HG02943 (cell line): ENCODE results near the gene RFX2.
"Not testable (repeated sequence)": the region's sequence is repeated elsewhere in the genome, so short reads cannot be mapped to it uniquely, and the experiment has no call there.

Experiments used
- ATAC-seq: cut with Tn5 transposase; IDR thresholded peaks from one replicate; pipeline ENCODE4 v1.9.1; 2021; ENCODE audit warnings: mild to moderate bottlenecking, low read depth, moderate library complexity; ENCODE audit not compliant: unreplicated experiment

RFX2 gene

DNA sequence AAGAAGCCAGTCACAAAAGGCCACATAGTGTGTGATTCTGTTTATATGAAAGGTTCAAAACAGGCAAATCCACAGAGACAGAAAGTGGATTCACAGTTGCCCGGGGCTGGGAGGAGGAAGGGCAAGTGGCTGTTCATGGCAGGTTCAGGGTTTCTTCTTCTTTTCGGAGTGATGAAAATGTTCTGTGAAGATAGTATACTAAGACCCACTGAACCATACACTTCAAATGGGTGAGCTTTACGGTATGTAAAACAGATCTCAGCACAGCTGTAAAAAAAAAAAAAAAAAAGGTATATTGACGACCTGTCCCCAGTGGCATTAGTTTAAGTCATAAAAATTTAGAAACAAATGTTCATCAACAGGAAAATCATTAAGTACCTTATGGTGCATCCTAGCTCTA lies 32.2 kb downstream of the RFX2 start:
- ATAC-seq = no peak

DNA sequence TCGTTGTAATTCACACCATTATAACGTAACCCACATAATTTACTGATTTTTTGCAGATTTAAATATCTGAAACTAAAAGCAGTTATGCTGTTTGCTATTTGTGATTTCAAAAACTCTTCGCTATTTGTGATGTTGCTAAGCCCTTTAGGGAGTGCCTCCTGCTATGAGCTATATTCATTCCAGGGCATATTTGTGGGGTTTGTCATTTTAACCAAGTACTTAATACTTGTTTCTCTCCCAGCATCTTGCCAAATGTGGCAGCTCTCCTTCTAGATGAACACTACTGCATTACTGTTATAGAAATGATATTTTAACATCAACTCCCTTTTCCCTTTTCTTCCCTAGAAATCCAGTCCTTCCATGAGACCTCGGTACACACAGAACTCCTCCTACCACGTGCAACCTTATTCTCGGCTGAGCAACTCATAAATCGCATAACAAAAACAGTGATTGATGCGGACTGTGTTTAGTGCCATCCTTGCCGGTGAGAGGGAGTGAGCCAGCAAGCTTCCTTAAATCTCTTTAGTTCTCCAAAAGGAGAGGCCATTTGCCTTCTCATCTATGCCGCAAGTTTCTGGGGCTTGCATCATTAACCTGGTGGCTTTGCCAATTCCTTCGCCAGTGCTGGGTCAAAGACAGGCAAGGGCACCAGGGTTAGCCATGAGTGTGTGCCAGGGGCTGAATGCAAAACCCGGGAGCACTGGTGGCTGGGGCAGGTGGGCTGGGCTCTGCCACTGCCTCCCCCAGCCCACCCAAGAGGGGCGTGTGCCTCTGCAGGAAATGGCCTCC lies 33.4 kb downstream of the RFX2 start:
- no peak for ATAC-seq

DNA sequence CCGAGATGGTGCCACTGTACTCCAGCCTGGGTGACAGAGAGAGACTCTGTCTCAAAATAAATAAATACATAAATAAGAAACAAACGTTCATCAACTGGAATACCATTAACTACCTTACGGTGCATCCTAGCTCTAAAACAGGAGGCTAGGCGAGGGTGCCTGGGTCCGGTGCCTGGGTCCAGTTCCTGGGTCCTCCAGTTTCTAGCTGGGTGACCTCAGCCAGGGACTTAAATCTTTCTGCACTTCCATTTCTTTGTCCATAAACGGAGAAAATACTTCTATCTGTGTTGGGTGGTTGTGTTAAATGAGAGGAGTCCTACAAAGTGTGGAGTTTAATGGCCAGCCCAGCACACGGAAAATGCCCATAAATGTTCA lies 34.0 kb downstream of the RFX2 start:
- ATAC-seq = no peak

DNA sequence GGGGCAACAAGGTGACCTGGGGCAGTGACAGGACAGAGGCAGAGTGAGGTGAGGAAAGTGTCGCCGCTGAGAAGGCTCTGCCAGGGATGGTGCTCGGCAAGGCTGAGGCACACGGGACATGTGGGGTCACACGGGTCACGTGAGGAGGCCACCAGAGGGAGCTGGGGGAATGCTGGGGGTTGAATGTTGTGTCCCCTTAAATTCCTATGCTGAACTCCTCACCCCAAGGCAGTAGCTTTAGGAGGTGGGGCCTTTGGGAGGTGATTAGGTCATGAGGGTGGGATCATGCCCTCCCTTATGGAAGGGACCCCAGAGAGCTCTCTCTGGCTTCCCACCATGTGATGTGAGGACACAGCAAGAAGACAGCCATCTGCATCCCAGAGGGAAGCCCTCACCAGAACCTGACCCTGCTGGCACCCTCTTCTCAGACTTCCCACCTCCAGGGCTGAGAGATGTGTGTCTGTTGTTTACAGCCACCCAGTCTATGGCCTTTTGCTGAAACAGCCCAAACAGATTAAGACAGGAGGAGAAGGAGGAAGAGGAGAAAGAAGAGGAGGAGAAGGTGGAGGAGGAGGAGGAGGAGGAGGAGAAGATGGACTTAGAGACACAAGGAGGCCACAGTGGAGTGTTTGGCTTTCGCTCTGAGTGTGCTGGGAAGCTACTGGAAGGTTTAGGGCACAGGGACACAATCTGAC lies 35.4 kb downstream of the RFX2 start:
- no peak for ATAC-seq

DNA sequence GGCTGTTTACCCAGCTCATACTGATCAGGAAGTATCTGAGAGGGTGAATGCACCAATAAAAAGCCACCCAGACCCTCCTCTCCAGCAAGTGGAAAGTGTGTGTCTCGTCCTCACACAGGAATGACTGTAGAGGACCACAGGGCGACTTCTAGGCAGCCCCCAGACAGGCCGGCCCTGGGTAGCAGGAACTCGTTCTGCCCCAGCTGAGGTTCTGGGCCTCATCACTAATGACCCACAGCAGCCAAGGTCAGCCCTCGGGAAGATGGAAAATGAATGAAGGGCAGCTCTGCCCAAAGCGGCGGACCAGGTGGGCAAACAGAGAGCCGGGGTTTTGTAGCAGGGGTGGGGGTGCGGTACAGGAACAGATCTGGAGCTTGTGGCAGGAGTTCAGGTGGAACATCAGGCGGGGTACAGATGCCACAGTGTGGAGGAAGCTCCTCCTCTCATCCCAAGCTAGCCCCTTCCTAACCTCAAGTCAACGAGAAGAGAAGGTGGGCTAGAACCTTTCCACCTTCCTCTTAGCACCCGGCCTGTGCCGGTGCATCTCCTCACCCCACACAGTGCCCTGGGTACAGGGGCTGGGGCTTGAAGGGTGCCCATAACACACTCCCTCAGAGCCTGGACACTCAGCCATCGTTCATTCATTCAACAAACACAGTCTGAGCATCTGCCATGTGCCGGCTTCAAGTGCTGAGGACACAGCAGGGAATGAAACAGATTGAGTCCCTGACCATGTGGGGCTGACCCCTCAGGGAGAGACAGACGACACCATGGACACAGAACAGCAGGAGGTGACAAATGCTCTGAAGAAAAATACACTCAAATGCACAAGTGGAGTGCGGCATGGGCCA lies 36.2 kb downstream of the RFX2 start:
- no peak for ATAC-seq

DNA sequence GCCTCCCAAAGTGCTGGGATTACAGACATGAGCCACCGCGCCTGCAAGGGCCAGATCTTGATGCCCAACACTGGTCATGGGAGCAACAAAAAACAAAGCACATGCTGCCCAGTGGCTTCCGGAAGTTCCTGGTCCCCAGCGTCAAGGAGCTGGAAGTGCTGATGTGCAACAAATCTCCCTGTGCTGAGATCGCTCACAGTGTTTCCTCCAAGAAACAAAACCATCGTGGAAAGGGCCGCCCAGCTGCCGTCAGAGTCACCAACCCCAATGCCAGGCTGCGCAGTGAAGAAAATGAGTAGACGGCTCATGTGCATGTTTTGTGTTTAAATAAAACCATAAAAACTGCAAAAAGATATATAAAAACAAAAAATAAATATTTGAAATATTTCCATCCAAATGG lies 37.1 kb downstream of the RFX2 start:
- ATAC-seq = not testable (repeated sequence)

DNA sequence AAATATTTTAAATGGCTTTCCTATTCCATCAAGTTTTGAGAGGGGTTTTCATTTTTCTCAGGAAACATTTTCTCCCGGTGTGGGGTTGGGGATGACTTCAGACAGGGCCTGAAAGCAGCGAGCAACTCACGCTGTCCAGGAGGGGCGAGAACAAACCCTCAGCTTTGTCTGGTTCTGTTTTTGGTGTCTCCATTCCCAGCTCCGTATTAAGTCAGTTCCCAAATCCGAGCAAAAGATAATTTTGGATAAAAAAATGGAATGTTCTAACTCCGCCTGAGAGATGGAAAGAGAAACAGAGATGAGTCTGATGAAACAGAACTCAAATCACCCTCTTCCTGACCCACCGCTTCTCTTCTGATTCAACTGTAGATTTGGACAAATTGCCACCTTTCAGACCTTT lies 38.4 kb downstream of the RFX2 start:
- no peak for ATAC-seq

DNA sequence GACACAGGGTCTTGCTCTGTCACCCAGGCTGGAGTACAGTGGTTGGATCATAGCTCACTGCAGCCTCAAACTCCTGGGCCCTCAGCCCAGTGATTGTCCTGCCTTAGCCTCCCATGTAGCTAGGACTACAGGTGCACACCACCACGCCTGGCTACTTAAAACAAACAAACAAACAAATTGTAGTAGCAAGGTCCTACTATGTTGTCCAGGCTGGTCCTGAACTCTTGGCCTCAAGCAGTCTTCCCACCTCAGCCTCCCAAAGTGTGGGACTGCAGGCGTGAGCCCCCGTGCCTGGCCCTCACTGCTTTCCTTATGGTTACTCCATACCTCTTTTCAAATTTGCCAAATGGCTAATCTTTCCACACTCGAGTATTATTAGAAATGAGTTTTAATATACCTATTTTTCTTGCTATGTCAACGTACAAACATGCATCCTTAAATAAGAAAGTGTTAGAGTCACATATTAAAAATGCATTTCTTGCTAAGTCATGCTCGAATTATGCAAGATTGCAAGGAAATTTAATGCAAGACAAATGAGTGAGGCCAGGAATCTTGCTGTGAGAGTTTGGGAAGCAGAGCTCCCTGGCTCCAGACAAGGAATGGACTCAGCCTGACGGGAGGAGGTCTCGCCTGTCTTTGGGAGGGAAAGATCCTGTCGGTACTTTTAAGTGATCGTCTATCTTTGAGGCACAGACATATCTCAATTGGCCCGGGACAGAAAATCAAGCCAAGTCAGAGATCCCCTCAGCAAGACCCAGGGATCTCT lies 39.4 kb downstream of the RFX2 start:
- ATAC-seq = no peak

DNA sequence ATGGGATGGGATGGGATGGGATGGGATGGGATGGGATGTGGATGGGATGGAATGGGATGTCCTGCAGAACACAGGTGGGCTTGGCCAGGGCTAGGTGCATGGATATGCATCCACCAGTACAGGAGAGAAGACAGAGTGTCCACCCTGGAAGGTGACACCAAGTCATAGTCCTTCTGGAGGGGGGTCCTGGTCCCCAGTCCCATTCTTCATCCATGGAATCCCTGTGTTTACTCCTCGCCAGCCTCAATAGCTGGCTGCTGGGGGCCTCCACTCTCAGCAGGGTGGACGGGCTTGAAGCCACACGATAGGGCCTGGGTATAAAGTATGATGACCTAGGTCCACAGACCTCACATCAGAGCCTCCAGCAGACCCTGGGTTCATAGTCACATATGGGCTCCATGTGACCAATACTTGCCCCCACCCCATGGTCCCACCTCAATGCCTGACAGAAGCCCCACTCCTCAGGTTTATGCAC lies 40.1 kb downstream of the RFX2 start:
- no peak for ATAC-seq

DNA sequence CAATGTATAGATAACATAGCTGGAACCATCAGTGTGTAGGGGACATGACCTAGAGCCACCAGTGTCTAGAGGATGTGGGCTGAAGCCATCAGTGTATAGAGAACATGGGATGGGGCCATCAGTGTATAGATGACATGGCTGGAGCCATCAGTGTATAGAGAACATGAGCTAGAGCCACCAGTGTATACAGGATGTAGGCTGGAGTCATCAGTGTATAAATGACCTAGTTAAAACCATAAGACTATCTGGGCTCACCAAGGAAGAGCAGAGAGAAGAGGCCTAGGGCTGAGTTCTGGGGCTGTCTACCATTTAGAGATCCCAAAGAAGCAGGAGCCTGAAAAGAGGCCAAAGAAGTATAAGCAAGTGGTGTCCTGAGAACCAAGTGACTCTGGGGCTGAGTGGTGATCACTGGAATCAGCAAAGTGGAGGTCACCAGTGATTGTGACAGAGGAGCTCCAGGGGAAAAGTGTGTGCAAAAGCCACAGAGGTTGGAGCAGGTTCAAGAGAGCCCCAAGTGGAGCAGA lies 41.0 kb downstream of the RFX2 start:
- no peak for ATAC-seq

DNA sequence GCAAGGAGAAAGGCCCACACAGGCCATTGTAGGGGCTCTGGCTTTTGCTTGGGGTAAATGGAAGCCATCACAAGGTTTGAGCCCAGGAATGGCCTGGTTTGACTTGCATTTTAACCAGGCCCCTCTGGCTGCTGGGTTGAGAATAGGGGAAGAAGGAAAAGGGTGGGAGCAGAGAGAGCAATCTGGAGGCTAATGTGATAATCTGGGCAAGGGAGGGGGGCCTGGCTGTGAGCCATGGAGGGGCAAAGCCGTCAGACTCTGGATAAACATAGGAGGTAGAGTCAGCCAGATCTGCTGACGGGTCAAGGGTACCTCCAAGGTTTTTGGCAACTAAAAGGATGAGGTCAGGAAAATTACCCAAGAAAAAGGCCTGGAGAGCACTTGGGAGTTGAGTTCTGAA lies 41.6 kb downstream of the RFX2 start:
- no peak for ATAC-seq

DNA sequence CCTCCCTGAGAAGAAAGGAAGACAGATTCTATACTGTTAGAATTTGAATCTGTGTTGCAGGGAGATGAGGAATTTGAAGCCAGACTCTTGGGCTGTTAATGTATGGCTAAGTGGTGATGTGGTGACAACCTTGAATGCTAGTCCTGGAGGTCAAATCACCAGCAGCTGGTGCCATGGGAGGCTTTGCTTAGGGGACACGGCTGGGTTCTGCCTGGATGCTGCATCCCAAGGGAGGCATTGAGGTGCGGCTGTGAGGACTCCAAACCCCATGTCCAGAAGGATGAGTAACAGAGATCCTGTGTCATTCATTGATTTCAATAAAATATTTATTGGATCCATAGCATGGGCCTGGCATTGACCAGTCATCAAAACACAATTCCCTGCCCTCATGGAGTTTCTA lies 42.3 kb downstream of the RFX2 start:
- ATAC-seq = no peak

DNA sequence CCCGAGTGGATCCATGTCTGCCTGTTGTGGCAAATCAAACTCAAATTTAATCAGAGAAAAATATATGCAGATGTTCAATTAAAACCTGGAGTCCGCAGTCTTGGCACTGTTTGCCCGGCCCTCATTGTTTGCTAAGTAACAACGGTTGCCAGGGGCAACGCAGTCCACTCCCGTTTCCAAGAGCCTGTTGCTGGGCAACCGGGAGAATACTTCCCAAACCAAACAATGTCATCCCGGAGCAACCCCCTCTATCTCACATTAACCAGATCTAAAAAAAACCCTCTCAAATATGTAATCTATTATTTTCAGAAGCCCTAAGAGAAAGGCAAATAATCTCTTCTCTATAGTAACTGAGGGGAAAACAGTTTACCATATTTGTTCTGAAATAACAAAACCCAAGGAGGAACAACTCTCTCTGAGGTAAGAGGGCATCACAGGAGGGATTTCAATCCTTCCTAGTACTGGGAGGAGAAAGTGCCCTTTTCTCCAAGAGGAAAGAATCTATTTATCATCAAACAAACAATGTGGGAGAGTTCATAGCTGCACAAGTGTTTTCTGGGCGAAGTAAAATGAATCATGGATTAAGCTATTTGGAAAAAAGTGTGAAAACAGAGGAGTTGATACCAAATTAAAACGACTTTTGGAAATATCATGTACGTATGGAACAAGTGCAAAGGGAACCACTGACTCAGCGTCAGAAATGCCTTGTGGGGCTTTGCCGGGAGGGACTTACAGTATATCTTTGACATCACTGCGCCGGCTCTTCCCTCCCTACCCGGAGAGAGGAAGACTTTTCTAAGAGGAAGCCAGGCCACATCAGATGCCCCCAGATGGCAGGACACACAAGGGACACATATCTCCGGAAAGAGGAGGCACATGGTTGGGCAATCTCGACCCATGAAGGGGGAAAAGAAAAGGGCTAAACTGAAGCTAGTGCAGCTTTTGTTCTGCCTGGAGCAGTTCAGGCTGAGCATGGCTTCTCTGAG lies 43.3 kb downstream of the RFX2 start:
- ATAC-seq = no peak

DNA sequence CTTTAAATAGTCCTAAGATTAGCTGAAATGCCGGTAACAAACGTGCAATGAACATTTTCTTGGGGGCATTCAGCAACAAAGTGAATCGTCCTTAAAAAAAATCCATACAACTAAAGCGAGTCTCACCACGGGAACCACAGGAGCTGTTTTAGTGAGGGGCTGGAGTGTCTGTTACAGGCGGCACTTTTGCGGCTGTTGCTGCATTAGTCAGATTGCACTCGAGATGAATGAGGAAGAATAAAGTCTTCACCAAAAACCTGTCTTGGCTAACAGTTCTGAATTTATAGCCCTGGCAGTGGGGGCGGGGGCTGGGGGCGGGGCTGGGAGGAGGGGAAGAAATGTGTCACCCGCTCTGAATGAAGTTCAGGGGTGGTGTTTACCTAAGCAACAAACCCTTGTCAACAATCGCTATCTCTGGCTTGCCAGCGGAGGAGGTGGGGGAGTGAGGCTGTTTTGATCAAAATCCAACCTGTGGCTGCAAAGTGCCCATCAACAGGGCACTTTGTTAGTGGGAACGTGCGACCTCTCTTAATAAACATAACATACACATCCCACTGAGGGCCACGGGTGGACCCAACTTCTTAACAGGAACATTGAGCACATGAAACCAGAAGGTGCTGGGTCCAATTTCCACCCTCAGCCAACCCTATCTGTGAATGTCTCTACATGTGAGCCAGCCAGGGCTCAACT lies 44.5 kb downstream of the RFX2 start:
- no peak for ATAC-seq

DNA sequence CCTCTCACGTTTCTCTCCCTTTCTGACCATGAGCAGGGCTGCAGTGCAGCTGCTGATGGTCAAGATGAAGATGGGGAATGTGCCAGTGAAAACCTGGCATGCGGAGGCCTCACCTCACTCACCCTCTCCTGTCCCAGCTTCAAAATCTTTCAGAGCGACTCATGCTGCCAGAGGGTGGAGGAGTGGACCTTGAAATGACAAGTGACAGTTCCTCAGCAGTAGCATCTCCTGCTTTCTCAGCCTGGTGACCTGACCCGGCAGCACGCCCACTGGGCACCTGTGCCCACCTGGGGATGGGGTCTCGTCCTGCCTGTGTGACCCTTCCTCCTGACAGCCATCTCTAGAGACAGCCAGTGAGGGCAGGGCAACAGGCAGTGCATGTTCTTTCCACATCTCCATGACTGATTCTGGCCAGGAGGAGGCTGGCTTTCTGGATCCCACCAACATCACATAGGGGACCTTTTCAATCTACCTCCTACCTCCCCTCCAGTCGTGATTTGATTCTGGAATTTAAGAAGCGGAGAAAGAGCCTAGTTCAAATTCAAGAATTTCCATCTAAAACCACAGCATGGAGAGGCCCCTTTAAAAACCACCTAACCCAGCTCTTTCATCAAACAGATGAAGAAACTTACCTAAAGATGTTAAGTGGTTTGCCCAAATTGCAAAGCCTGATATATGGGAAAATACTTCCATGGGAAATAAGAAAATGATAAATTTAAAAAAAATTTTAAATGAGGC lies 45.8 kb downstream of the RFX2 start:
- no peak for ATAC-seq

DNA sequence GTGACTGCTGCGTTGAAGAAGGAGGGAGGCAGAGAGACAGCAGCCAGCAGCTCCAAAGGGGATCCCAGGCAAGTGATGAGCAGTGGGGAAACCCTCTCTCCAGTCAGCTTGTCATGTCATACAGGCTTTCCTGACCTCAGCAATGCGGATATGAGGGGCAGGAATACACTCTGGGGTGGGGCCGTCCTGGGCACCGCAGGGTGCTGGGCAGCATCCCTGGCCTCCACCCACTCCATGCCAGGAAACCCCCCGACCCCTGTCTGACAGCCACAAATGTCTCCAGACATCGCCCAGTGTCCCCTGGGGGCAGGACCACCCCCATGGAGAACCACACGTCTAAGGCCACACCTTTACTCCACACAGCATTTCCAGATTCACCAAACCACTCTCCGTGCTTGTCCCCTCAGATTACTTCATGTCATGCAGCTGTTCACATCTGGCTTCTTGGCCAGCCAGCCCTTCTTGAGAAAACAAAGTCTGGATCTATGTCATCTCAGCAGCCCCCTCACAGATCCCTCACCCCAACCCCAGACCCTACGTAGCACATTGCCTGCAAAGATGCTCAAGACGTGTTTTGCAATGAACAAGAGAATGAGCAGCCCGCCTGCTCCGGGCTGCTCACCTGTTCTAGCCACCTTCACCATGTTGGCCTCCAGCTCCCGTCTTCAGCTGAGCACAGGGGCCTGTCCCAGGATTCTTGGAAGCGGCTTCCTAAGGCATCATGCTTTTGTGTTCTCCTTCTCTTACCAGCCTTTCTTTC lies 46.5 kb downstream of the RFX2 start:
- ATAC-seq = no peak

DNA sequence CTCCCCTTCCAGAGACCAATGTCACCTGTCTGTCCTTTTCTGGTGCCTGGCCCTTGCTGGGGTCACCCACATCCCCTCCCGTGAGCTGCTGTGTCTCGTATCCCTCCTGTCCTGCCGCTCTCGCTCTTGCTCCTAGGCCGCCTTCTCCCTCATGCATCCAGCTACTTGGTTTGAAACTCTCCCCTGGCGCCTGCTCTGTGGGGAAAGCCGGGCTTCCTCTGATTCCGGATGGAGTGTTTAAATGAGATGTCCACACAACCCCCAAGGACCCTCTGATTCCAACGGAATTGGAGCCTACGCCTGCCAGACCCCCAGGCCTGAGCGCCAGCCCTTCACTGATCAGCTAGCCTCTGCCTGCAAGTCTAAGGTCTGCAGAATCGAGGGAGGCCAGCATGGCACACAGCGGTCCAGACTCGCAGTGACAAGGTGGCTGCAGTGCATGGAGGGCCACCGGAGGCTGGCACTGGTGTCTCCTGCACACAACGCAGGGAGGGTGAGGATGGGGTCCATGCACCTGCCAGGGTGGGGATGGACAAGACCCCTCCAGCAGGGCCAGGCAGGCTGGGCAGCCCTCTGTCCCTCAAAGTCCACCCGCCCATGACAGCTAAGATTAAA lies 47.2 kb downstream of the RFX2 start:
- no peak for ATAC-seq
